H9 (cell line): ENCODE results near the gene NUCB2. TPM values are rescaled to one million over a fixed set of nuclear protein-coding genes. Genes with fewer than 3 reads are reported as not detected.

Experiments
- DNase-seq: peaks from one replicate; pipeline ENCODE4 v3.0.0-alpha.2; 2017
- H2AFZ ChIP-seq: one replicate; pipeline ENCODE4 v1.6.1; 2013; ENCODE audit warnings: mild to moderate bottlenecking, low read length, control low read depth, moderate library complexity
- H2AK5ac ChIP-seq: 2 replicates; pipeline ENCODE4 v1.6.1; 2013; ENCODE audit warnings: low read length, control low read depth, mixed read lengths; ENCODE audit not compliant: insufficient read length
- H2BK120ac ChIP-seq: one replicate; pipeline ENCODE4 v1.6.1; 2013; ENCODE audit warnings: low read depth, mild to moderate bottlenecking, low read length, control low read depth, inconsistent platforms; ENCODE audit not compliant: poor library complexity, severe bottlenecking
- H2BK12ac ChIP-seq: 2 replicates; pipeline ENCODE4 v1.6.1; 2013; ENCODE audit warnings: low read length, control low read depth, mixed read lengths, low read depth; ENCODE audit not compliant: insufficient read length
- H2BK15ac ChIP-seq: 2 replicates; pipeline ENCODE4 v1.6.1; 2013; ENCODE audit warnings: low read depth, low read length, control low read depth
- H2BK20ac ChIP-seq: one replicate; pipeline ENCODE4 v1.6.1; 2013; ENCODE audit warnings: low read depth, mild to moderate bottlenecking, low read length, control low read depth, inconsistent platforms; ENCODE audit not compliant: poor library complexity, severe bottlenecking
- H2BK5ac ChIP-seq: 2 replicates; pipeline ENCODE4 v1.6.1; 2013; ENCODE audit warnings: low read length, control low read depth, mixed read lengths; ENCODE audit not compliant: insufficient read length
- H3K14ac ChIP-seq: 2 replicates; pipeline ENCODE4 v1.6.1; 2013; ENCODE audit warnings: low read length, control low read depth; ENCODE audit not compliant: insufficient read depth
- H3K18ac ChIP-seq: 2 replicates; pipeline ENCODE4 v1.6.1; 2013; ENCODE audit warnings: low read depth, mild to moderate bottlenecking, mixed read lengths, low read length, control low read depth; ENCODE audit not compliant: insufficient read length
- H3K23ac ChIP-seq: 2 replicates; pipeline ENCODE4 v1.6.1; 2013; ENCODE audit warnings: low read length, control low read depth, mixed read lengths, low read depth; ENCODE audit not compliant: insufficient read length
- H3K23me2 ChIP-seq: 2 replicates; pipeline ENCODE4 v1.6.1; 2013; ENCODE audit warnings: low read depth, mild to moderate bottlenecking, mixed read lengths, low read length, control low read depth; ENCODE audit not compliant: insufficient read length, poor library complexity, severe bottlenecking
- H3K27ac ChIP-seq: 2 replicates; pipeline ENCODE4 v1.5.1; 2013; ENCODE audit warnings: low read length, control low read depth, mixed read lengths, low read depth; ENCODE audit not compliant: insufficient read length
- H3K27me3 ChIP-seq: 2 replicates; pipeline ENCODE4 v1.6.1; 2013; ENCODE audit warnings: low read length, control low read depth, inconsistent platforms; ENCODE audit not compliant: insufficient read depth
- H3K4ac ChIP-seq: 2 replicates; pipeline ENCODE4 v1.6.1; 2013; ENCODE audit warnings: low read depth, mild to moderate bottlenecking, control low read depth, inconsistent platforms, low read length, moderate library complexity
- H3K4me1 ChIP-seq: 2 replicates; pipeline ENCODE4 v1.6.1; 2013; ENCODE audit warnings: low read length, control low read depth, inconsistent platforms; ENCODE audit not compliant: insufficient read depth
- H3K4me2 ChIP-seq: 2 replicates; pipeline ENCODE4 v1.6.1; 2013; ENCODE audit warnings: low read length, control low read depth, mixed read lengths; ENCODE audit not compliant: insufficient read length, insufficient read depth
- H3K56ac ChIP-seq: 2 replicates; pipeline ENCODE4 v1.6.1; 2013; ENCODE audit warnings: low read depth, mild to moderate bottlenecking, mixed read lengths, low read length, control low read depth; ENCODE audit not compliant: insufficient read length
- H3K79me1 ChIP-seq: 2 replicates; pipeline ENCODE4 v1.6.1; 2013; ENCODE audit warnings: low read depth, mild to moderate bottlenecking, moderate library complexity, low read length, control low read depth, inconsistent platforms; ENCODE audit not compliant: insufficient read depth, poor library complexity, severe bottlenecking
- H3K79me2 ChIP-seq: 2 replicates; pipeline ENCODE4 v1.6.1; 2013; ENCODE audit warnings: low read length, control low read depth, inconsistent platforms; ENCODE audit not compliant: insufficient read depth
- H3K9ac ChIP-seq: 2 replicates; pipeline ENCODE4 v1.6.1; 2013; ENCODE audit warnings: low read length, control low read depth, mixed read lengths; ENCODE audit not compliant: insufficient read length; ENCODE audit errors: extremely low read depth
- H3K9me3 ChIP-seq: one replicate; pipeline ENCODE4 v1.6.1; 2013; ENCODE audit warnings: low read depth, low read length, inconsistent platforms; ENCODE audit not compliant: control insufficient read depth
- H3T11ph ChIP-seq: one replicate; pipeline ENCODE4 v1.6.1; 2013; ENCODE audit warnings: mild to moderate bottlenecking, low read length, control low read depth, inconsistent platforms
- H4K20me1 ChIP-seq: one replicate; pipeline ENCODE4 v1.6.1; 2013; ENCODE audit not compliant: control insufficient read depth, insufficient read length, insufficient read depth
- H4K5ac ChIP-seq: 2 replicates; pipeline ENCODE4 v1.6.1; 2013; ENCODE audit warnings: low read depth, mild to moderate bottlenecking, mixed read lengths, low read length, control low read depth; ENCODE audit not compliant: insufficient read length
- H4K8ac ChIP-seq: replicated peaks from 2 replicates; pipeline ENCODE4 v1.6.1; 2013; ENCODE audit warnings: low read length, control low read depth, mixed read lengths, low read depth; ENCODE audit not compliant: insufficient read length
- H4K91ac ChIP-seq: 2 replicates; pipeline ENCODE4 v1.6.1; 2013; ENCODE audit warnings: low read depth, mild to moderate bottlenecking, moderate library complexity, mixed read lengths, low read length, control low read depth; ENCODE audit not compliant: insufficient read length
- H3K27ac Mint-ChIP-seq, 3 experiments: 2 replicates in 2 of 3; 3 replicates in 1 of 3; pipeline ENCODE4 v1.8.0; 2020 to 2021; ENCODE audit warnings: mixed read lengths in 3 of 3, mild to moderate bottlenecking in 1 of 3, moderate library complexity in 1 of 3
- H3K27me3 Mint-ChIP-seq: 2 replicates; pipeline ENCODE4 v1.8.0; 2021; ENCODE audit warnings: low read depth, mild to moderate bottlenecking, moderate library complexity, mixed read lengths
- H3K36me3 Mint-ChIP-seq, 3 experiments: 2 replicates in 2 of 3; 3 replicates in 1 of 3; pipeline ENCODE4 v1.8.0; 2020 to 2021; ENCODE audit warnings: low read depth in 3 of 3, mixed read lengths in 3 of 3; ENCODE audit not compliant: insufficient read depth in 1 of 3
- H3K4me1 Mint-ChIP-seq, 2 experiments: 2 replicates each; pipeline ENCODE4 v1.8.0; 2020; ENCODE audit warnings: mixed read lengths in 2 of 2
- H3K4me3 Mint-ChIP-seq, 2 experiments: 2 replicates in 1 of 2; 3 replicates in 1 of 2; pipeline ENCODE4 v1.8.0; 2020 to 2021; ENCODE audit warnings: mild to moderate bottlenecking in 2 of 2, mixed read lengths in 2 of 2, moderate library complexity in 1 of 2
- H3K9me3 Mint-ChIP-seq, 2 experiments: 2 replicates in 1 of 2; 3 replicates in 1 of 2; pipeline ENCODE4 v1.8.0; 2020; ENCODE audit warnings: mild to moderate bottlenecking in 2 of 2, mixed read lengths in 2 of 2, moderate library complexity in 1 of 2
- total RNA-seq: library from RNA; stranded (reverse); gene quantifications from 2 replicates; pipeline ENCODE4 v1.2.1, GENCODE V29; 2021
- TF ChIP-seq, protein P1 (sequence below): fragments of 200-600 bp; sonication (generic); conservative IDR thresholded peaks from 3 replicates; pipeline ENCODE4 v1.8.0; 2021; ENCODE audit warnings: antibody characterized with exemption, mild to moderate bottlenecking

NUCB2 gene
- total RNA-seq, 1 experiment from 2014 or later, result 29.1 TPM

DNA sequence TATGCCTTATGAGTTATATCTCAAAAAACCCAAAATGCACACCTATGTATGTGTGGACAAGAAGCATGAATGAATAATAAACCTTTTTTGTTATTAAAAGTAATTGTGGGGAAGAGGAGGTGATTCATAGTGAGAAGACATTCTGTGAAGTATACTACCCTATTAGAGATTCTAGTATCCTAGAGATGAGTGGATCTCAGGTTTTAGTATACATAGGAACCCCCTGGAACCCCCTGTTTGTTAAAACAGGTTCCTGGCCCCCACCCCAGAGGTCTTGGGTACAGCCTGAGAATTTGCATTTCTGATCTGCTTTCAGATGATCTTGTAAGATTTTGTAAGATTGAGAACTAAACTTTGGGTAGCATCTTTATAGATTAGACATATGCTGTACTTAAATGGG is 17.5 kb downstream of the NUCB2 start:
- H3K79me2 ChIP-seq, result no peaks in the 10 kb centered on the region
- no peak overlapping the region for H4K91ac ChIP-seq
- H3K27me3 ChIP-seq, result no peaks in the 10 kb centered on the region
- no peaks in the 10 kb centered on the region for H3K23me2 ChIP-seq
- no peaks in the 10 kb centered on the region for H3K9me3 ChIP-seq
- H2BK120ac ChIP-seq, result no peak overlapping the region
- H2BK5ac ChIP-seq, result no peak overlapping the region
- no peak overlapping the region for H3K56ac ChIP-seq
- Mint-ChIP-seq H3K27ac (no peak overlapping the region), H3K4me3 (no peak overlapping the region), H3K27me3 (no peaks in the 10 kb centered on the region), H3K9me3 (no peaks in the 10 kb centered on the region), H3K4me1 (no peaks in the 10 kb centered on the region), H3K36me3 (no peaks in the 10 kb centered on the region)
- no peak overlapping the region for H4K8ac ChIP-seq
- H3K27ac ChIP-seq, result no peak overlapping the region
- H3K23ac ChIP-seq, result no peak overlapping the region
- H3K14ac ChIP-seq, result no peak overlapping the region
- H2BK15ac ChIP-seq, result no peak overlapping the region
- H4K20me1 ChIP-seq, result no peaks in the 10 kb centered on the region
- H4K5ac ChIP-seq, result no peak overlapping the region
- H3K4me2 ChIP-seq, result no peak overlapping the region
- H2AK5ac ChIP-seq, result no peak overlapping the region
- H2BK20ac ChIP-seq, result no peak overlapping the region
- no peak overlapping the region for H3K9ac ChIP-seq
- no peak overlapping the region for H3T11ph ChIP-seq
- H2BK12ac ChIP-seq, result no peak overlapping the region
- H3K4ac ChIP-seq, result no peak overlapping the region
- no peak overlapping the region for H2AFZ ChIP-seq
- H3K4me1 ChIP-seq, result no peaks in the 10 kb centered on the region
- no peaks in the 10 kb centered on the region for H3K79me1 ChIP-seq
- DNase-seq, result no peak
- TF ChIP-seq, protein P1, sequence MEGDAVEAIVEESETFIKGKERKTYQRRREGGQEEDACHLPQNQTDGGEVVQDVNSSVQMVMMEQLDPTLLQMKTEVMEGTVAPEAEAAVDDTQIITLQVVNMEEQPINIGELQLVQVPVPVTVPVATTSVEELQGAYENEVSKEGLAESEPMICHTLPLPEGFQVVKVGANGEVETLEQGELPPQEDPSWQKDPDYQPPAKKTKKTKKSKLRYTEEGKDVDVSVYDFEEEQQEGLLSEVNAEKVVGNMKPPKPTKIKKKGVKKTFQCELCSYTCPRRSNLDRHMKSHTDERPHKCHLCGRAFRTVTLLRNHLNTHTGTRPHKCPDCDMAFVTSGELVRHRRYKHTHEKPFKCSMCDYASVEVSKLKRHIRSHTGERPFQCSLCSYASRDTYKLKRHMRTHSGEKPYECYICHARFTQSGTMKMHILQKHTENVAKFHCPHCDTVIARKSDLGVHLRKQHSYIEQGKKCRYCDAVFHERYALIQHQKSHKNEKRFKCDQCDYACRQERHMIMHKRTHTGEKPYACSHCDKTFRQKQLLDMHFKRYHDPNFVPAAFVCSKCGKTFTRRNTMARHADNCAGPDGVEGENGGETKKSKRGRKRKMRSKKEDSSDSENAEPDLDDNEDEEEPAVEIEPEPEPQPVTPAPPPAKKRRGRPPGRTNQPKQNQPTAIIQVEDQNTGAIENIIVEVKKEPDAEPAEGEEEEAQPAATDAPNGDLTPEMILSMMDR, result no peak
- no peak overlapping the region for H3K18ac ChIP-seq
